DMS153 treated with DMSO at 0.1 percent for 48 hours (cell line): ENCODE measurements around the gene PITPNM1.
"Not testable (repeated sequence)": the region's sequence is repeated elsewhere in the genome, so short reads cannot be mapped to it uniquely, and the experiment has no call there.

ENCODE experiments used
- DNase-seq: peaks from one replicate; lab custom pipeline; 2025; ENCODE audit not compliant: unreplicated experiment; lab: John Stamatoyannopoulos, UW

PITPNM1 gene

DNA sequence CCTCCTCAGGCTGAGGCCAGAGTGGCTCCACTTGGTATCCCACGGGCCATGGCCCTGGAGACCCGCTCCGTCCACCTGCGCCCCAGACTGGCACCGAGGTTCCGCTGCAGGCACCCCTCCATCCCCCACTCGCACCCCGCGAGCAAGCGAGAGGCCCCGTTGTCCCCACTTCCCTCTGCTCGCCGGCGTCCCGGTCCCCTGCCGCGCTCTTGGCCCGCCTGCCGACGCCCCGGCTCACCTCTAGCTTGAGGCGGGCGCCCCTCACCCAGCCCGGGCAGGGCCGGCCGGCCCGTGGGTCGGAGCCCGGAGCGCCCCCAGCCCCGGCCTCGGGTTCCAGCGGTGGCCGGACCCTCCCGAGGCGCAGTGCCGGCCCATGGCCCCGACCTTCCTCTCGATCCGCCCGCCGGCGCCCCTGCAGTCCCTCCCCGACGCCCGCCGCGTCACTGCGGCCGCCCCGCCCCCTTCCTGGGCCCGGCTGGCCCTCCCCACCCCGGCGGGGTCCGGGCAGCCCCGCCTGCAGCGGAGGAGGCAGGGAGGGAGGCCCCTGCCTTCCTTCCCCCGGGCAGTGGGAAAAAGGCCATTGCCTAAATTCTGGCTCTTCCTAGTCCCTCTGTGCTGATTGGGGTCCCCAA lies at the start of gene PITPNM1:
Gene PITPNM1, minus strand, starts transcription at position 414 of the 632 bp plus-strand sequence. CDS start 1,183 bp downstream, outside the sequence.
- DNase-seq: peak; percentile 18

DNA sequence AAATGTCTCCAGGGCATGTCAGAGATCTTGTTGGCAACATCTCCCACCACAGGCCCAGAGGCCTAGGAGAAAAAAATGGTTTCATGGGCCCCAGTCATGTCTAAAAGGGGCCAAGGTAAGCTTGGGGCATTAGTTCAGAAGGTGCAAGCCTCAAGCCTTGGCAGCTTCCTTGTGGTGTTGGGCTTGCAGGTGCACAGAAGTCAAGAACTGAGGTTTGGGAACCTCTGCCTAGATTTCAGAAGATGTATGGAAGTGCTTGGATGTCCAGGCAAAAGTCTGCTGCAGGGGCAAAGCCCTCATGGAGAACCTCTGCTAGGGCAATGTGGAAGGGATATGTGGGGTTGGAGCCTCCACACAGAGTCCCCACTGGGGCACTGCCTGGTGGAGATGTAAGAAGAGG lies 46.5 kb upstream of the PITPNM1 start:
- DNase-seq: not testable (repeated sequence)

DNA sequence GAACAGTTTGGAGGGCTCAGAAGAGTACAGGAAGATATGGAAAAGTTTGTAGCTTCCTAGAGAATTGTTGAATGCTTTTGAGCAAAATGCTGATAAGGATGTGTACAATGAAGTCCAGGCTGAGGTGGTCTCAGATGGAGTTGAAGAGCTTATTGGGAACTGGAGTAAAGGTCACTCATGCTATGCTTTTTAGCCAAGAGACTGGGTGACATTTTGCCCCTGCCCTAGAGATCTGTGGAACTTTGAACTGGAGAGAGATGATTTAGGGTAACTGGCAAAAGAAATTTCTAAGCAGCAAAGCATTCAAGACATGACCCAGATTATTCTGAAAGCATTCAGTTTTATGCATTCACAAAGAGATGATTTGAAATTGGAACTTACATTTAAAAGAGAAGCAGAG lies 46.0 kb upstream of the PITPNM1 start:
- DNase-seq: no peak

DNA sequence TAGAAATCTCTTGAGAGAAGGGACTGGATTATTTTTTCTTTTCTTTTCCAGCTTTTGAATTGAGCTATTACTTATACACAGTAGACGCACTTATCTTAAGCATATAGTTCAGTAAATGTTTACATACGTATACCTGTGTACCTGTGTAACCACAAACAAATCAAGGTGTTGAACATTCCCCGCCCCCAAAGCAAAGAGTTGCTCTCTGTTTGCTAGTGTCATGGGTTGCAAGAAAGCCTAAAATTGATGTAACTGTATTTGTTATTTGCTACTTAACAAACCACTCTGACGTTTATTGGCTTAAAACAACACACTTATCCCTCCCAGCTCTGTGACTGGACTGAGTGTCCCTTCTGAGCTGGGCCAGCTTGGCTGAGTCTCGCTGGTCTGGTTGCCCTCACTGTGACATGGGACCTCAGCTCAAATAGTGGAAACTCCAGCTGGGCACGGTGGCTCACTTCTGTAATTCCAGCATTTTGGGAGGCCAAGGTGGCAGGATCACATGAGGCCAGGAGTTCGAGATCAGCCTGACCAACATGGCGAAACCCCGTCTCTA lies 43.5 kb upstream of the PITPNM1 start:
- DNase-seq: no peak

DNA sequence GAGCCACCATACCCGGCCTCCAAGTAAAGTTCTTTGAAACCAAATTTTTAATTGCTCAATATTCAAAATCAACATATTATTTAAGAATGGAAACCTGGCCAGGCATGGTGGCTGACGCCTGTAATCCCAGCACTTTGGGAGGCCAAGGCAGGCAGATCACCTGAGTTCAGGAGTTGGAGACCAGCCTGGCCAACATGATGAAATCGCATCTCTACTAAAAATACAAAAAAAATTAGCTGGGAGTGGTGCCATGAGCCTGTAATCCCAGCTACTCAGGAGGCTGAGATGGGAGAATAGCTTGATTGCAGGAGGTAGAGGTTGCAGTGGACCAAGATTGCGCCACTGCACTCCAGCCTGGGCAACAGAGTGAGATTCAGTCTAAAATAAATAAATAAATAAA lies 42.9 kb upstream of the PITPNM1 start:
- not testable (repeated sequence) for DNase-seq

DNA sequence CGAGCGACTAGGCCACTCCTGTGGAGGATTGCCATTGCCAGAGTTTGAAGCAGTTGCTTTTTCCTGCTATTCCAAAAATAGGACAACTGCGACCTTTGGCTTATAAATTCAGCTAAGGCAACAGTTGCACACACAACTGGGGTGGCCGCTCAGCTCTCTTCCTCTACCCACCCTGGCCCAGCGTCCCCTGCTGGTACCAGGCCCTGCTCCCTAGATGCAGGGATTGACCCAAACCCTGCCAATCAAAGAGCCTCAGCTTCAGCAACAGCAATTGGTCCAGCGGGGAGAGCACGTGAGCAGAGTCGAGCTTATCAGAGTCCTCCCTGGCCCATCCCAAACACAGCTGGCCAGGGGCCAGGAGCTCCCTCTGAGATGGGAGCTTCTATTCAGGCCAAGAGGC lies 40.1 kb upstream of the PITPNM1 start:
- DNase-seq: no peak

DNA sequence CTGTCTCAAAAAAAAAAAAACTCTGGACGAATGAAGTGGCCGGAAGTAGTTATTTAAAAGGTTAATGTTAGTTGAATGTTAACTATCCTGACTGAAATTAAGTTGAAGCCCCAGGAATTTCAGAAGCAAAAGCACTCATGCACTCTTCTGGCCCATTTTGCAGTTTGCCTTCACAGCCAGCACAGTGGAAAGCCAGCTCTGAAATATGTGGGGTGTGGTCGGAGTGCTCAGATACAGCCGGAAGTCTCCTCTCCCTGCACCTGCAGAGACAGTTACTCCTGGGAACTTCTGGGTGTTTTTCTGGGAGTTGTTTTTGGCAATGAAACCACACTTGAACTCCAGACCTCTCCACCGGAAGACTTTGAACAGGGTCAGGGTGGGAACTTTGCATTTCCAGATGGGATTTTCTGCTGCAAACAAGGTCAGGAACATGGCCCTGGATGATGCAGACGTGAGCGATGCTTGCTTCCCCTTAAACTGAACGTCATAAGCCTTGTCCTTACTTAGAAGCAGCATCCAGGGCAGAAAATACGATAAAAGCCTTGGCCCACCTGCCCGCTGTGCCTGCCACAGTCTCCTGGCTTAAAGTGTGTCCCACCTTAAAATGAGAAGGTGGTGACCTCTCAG lies 39.6 kb upstream of the PITPNM1 start:
- no peak for DNase-seq

DNA sequence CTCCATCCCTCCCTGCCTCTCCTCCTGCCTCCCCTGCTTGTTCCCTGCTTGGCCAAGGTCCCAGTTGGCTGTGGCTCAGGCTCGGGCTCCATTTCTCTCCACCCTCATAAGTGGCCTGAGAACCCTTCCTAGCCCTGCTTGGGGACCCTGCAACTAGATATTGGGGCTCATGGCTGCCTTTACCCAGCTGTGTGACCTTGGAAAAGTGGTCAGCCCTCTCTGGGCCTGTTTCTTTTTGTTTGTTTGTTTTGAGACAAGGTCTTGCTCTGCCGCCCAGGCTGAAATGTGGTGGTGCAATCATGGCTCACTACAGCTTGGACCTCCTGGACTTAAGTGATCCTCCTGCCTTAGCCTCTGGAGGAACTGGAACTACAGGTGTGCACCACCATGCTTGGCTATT lies 38.4 kb upstream of the PITPNM1 start:
- DNase-seq: no peak

DNA sequence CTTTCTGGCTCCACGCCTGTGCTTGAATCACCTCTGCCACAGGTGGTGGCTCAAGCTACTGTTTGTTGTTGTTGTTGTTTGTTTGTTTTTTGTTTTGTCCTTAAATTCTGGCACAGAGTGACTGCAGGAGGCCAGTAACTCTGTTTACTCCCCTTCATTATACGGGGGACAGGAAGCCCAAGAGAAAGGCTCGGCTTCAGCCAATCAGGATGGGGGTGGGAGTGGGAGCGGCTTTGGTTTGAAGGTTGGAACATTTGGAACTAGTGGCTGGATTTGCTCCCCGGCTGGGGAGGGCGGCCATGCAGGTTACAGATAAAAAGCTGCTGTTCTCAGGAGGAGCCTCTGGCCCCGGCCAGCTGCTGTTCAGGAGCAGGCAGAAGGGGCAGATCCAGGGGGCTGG lies 37.8 kb upstream of the PITPNM1 start:
- DNase-seq: no peak

DNA sequence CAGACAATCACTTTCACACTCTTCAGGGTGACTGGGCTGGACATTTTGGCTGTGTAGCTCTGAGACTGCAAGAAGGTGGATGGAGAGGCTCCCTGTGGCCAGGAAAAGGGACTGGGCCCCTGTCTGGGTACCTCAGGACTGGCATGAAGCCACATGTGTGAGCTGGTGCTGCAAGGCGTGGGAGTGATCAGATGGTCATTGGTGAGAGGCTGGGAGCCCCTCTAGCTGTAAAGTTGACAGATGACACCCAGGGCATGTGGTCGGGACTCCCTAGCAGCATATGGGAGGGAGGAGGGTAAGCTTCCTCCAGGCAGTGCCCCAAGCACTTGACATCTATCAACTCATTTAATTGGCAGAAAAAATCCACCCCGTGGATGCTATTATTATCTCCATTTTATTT lies 37.0 kb upstream of the PITPNM1 start:
- no peak for DNase-seq

DNA sequence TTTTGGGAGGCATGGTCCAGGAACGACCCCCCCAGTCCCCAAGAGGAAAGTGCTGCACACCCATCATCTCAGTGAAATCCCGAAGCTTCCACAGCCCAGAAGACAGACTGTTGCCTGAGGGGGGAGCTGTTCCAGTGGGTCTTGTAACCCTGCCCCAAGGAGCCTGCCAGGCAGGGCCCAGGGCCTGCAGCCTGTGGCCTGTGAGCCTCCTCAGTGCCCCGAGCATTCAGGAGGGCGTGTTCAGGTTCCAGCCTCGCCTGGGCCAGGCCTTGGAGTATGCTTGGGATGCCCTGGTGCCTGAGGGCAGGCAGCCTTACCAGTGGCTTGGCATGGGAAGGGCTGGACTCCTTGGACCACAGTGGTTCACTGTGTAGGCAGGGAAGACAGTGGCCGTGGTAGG lies 36.0 kb upstream of the PITPNM1 start:
- DNase-seq: no peak

DNA sequence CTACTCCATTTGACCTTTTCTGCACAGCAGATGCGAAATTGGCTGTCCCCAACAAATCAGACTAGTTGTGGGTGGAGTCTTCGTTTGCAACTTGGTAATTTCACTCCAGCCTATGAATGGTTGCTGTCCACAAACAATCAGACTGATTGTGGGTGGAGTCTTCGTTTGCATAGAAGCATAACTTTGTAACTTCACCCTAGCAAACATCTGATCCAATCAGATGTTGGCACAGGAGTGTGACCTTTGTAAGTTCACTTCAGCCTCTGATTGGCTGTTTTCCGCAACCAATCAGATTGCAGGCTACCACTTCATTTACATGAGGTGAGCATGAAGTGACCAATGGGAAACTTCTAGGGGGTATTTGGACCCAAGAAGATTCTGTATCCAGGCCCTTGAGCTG lies 34.4 kb upstream of the PITPNM1 start:
- no peak for DNase-seq

DNA sequence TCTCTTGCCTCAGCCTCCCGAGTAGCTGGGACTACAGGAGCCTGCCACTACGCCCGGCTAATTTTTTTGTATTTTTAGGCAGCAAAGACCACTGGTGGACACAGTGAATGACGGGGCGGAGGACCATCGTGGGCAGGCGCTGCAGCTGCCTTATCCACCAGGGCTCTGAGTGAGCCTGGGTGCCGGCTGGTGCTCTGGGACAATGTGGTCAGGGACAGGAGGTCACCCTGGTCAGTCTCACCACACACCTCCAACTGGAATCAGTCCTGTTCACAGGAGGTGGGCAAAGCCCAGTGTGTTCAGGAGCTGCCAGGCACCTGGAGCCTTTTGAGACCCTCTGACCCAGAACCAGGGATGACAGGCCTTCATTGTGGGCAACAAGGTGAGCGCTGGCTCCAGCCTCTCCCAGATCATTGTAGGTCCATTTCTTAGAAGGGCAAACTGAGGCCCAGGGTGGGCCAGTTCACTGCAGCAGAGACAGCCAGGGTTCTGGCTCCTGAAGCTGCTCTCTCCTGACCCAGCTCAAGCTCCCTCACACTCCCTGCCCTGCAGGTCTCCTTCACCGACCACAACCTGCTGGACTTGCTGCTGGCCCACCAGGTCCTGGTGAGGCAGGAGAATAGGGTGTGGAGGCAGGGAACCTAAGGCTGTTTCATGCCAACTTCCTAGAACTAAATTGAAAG lies 33.8 kb upstream of the PITPNM1 start:
- no peak for DNase-seq

DNA sequence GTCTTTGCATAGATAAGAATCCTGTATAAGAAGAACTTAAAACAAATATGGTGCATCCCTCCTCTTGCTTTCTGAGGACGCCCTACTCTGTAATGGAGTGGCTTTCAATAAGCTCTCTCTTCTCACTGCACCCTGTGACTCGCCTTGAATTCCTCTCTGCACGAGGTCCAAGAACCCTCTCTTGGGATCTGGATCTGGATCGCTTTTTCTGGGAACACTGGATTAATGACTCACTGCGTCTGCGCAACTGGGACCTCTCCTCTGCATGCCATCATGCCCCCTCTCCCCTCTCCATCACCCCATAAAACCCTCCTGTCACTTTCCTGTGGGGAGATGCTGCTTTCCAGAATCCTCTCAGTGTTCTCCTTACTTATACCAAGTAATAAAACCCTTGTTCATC lies 33.1 kb upstream of the PITPNM1 start:
- no peak for DNase-seq

DNA sequence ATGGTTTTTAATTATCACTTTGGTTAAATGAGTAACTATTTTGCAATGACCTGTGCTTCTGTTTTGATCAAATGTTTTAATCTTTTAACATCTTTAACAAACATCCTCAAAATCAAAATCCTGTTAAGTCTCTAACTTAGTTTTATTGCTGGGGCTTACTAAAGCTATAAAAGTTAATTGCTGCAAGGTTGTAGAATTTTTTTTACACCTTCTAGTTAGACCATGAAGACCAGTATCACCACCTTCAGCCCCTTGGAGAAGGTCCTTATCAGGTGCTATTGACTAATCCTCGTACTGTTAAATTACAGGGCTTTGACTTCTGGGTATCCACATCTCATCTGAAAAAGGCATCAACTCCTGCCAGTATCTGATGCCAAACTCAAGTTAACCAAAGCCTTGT lies 30.4 kb upstream of the PITPNM1 start:
- no peak for DNase-seq

DNA sequence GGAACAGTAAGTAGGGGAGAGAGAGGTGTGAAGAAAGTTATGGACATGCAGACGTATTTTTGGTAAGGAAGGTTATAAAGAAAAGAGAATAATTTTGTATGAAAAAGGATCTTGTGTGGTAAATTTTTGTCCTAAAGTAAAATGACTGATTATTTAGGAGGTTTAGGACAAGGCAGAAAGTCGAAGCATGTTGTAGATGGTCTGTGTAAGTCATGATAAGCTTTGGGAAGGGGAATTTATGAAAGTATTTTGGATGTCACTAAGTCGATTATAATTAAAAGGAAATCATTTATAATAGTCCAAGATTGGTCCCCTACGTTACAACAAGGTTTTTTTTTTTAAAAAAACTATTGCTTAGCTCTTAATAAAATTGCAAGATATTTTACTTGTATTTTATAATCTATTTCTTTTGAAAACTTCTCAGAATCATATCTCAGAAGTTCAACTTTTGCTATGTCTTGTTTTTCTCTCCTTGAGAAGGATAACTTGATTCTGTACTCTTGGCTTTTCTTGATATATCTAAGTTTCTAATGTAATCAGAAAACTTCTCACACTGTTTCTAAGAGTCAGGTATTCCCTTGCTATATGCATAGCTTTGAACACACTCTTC lies 29.0 kb upstream of the PITPNM1 start:
- DNase-seq: no peak

DNA sequence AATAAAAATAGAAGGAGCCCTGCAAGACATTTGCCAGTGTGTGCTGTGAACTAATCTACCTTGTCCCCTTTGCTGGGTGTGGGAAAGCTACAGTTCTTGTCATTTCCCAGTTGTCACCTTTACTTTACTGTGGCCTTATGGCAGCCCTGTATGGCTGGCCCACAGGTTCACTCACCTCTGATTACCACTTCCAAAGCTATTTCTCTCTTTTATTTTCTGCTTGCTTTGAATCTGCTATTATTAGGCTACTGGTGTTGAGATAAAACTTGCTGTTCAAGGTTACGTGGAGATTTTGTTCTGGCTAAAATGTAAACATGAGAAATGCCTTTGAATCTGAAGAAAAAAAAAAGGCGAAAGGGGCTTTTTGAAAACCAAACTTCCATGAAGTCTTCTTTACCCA lies 27.7 kb upstream of the PITPNM1 start:
- no peak for DNase-seq

DNA sequence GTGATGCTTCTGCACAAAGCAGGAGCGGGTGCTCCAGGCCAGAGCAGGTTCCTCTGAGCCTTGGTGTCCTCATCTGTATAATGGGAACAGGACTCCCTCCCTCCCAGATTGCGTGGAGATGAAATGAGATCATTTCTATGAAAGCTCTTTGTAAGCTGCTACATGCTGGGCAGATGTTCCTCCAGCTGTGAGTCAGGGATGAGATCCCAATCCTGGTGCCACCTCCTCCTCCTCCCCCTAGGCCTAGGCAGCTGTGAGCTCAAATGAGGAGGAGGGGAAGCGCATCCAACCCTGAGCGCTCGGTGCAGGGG lies 25.1 kb upstream of the PITPNM1 start:
- no peak for DNase-seq

DNA sequence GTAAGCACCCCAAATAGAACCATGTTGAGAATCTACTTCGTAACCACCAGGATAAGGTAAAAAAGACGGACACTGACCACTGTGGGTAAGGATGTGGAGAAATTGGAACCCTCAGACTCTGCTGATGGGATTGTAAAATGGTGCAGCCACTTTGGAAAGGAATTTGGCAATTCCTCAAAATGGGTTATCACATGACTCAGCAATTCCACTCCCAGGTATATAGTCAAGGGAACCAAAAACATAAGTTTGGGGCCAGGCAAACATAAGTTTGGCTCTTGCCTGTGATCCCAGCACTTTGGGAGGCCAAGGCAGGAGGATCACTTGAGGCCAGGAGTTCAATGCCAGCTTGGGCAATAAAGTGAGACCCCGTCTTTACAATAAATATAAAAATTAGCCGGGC lies 23.2 kb upstream of the PITPNM1 start:
- DNase-seq: no peak

DNA sequence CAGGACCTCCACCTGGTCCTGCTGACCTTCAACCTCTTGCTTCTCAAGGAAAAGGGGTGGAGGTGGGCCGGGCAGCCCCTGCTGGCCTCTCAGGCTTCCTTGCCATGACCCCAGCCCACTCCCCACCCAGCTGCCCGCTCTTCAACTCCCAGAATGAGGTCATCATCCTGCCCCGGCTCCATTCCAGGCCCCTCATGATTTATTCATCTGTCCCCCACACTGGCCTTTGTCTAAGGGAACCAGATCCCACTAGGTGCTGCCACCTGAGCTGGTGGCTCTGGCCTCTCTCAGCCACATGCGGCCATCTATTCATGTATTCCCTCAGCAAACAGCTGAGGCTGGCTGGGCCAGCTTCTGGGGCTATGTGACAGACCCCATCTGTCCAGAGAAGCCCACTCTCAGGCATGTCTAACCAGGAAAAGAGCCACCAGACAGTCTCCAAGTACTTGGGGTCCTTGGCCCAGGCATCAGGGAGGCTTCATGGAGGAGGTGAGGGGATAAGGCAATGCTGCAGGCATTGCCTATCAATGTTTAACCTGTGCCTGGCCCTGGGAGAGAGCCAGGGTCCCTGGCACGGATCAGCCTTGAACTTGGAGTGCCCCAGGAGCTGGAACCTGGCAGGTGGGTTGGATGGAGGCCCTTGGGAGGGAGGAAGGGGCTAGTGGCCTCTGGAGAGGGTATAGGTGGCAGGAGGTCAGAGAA lies 20.3 kb upstream of the PITPNM1 start:
- no peak for DNase-seq

DNA sequence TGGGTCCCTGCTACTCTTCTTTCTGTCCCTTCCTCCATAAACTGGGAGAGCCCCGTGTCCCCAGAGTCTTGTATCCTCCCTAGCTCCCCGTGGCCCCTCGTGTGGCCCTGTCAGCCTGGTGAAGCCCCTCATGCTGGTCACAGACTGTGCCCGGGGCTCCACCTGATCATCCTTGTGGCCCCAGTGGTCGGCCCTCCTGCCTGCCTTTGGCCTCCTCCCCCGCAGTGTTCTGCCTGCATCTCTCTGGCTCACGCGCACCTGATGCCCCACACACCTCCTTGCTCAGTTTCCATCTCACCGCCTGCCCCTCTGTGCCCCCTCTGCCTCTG lies 19.3 kb upstream of the PITPNM1 start:
- no peak for DNase-seq
